GM19351 (cell line): ENCODE results near the gene PARVG.

Experiments used
- ATAC-seq: cut with Tn5 transposase; IDR thresholded peaks from one replicate; pipeline ENCODE4 v1.9.1; 2021; ENCODE audit warnings: mild to moderate bottlenecking, moderate library complexity; ENCODE audit not compliant: unreplicated experiment

The PARVG gene

GRCh38 chr22:44193535-44193891, 12.8 kb downstream of the PARVG start:
- no peak for ATAC-seq

- no peak for ATAC-seq
Measured at GRCh38 chr22:44194569-44194968, 13.8 kb downstream of the PARVG start.

- ATAC-seq = no peak
Measured at GRCh38 chr22:44195189-44195871, 14.6 kb downstream of the PARVG start.

- ATAC-seq = no peak
Measured at GRCh38 chr22:44196241-44196640, 15.5 kb downstream of the PARVG start.

- no peak for ATAC-seq
Measured at GRCh38 chr22:44196731-44197131, 16.0 kb downstream of the PARVG start.

- no peak for ATAC-seq
Measured at GRCh38 chr22:44197271-44197670, 16.5 kb downstream of the PARVG start.

GRCh38 chr22:44199164-44199563, 18.4 kb downstream of the PARVG start:
- no peak for ATAC-seq

- ATAC-seq = no peak
Measured at GRCh38 chr22:44199866-44200265, 19.1 kb downstream of the PARVG start.

GRCh38 chr22:44200451-44200850, 19.7 kb downstream of the PARVG start:
- ATAC-seq = no peak

- ATAC-seq = no peak
Measured at GRCh38 chr22:44200855-44201550, 20.3 kb downstream of the PARVG start.

- no peak for ATAC-seq
Measured at GRCh38 chr22:44201665-44202064, 20.9 kb downstream of the PARVG start.

GRCh38 chr22:44202261-44202789, 21.6 kb downstream of the PARVG start:
- no peak for ATAC-seq

GRCh38 chr22:44203203-44203602, 22.5 kb downstream of the PARVG start:
- no peak for ATAC-seq

- ATAC-seq = no peak
Measured at GRCh38 chr22:44204739-44205515, 24.2 kb downstream of the PARVG start.

GRCh38 chr22:44205516-44206329, 25.0 kb downstream of the PARVG start:
- no peak for ATAC-seq

- no peak for ATAC-seq
Measured at GRCh38 chr22:44206330-44206645, 25.6 kb downstream of the PARVG start.

GRCh38 chr22:44206696-44207095, 26.0 kb downstream of the PARVG start:
- ATAC-seq = no peak

- no peak for ATAC-seq
Measured at GRCh38 chr22:44207173-44207980, 26.7 kb downstream of the PARVG start.

- no peak for ATAC-seq
Measured at GRCh38 chr22:44207981-44208317, 27.2 kb downstream of the PARVG start.

GRCh38 chr22:44209343-44209742, 28.6 kb downstream of the PARVG start:
- no peak for ATAC-seq
